COR-L47 (cell line): ENCODE results near the gene ANKRD12.
"Not testable (repeated sequence)": the region's sequence is repeated elsewhere in the genome, so short reads cannot be mapped to it uniquely, and the experiment has no call there.

ENCODE experiments used
- DNase-seq: peaks from one replicate; lab custom pipeline; 2025; lab: John Stamatoyannopoulos, UW

ANKRD12 gene

DNA sequence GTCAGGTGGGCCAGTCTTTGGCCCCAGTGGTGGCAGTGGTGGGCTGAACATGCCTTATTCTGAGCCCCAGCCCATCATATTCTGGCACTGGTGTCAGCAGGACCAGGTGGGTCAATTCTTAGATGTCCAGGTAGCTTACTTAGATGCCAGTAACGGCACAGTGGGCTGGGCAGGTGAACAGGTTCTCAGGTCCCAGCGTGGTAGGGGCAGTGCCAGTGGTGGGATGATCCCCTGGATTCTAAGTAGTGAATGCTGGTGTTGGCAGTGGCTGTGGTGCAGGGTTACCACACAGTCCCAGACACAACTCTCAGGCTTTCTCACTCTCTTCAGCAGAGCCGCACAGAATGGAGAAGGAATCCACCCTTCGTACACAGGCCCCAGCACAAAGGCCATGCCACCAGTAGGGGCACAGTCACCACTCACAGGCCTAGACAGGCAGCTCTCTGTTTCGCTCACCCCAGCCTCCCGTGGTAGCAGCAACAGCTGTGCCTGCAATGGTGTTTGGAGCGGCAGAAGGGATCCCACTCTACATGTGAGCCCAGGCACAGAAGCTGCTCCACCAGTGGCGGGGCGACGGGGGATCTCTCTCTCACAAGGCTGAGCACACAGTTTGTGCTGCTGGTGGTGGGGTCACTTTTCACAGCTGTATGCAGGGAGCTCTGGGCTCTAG, 97.3 kb downstream of the ANKRD12 start:
- no peak for DNase-seq

DNA sequence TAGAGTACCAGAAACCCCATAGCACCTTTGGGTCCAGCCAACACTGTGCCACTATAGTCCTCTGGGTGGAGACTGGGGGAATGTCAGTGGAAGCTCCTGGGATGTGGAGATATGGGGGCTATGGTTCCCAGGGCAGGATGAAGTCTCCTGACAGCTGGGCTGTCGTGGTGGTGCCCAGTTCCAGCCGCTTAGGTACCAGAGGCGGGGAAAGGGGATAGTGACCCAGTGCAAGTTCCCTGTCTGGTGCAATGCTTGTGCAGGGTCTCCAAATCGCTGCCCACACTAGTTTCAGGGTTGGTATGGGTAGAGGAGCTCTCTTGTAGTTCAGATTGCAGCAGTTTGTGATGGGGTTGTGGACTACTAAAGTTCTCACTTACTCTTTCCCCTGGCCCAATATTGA, 97.9 kb downstream of the ANKRD12 start:
- DNase-seq = no peak

DNA sequence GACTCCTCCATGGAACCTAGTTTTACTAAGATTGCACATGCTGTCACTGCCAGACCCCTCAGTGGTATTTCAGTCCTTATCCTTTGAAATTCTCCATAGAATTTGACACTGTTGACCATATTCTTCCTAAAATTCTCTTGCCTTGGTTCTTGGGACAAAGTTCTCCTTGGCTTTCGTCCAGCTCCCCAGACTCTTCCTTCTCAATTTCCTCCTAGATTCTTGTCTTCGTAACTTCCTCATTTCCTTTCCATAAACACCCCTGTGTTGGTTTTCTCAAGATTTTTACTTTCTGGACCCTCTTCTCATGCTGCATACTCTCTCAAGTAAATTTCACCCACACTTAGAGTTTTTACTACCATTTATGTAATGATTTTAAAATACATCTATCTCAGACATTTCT, 101.4 kb downstream of the ANKRD12 start:
- no peak for DNase-seq

DNA sequence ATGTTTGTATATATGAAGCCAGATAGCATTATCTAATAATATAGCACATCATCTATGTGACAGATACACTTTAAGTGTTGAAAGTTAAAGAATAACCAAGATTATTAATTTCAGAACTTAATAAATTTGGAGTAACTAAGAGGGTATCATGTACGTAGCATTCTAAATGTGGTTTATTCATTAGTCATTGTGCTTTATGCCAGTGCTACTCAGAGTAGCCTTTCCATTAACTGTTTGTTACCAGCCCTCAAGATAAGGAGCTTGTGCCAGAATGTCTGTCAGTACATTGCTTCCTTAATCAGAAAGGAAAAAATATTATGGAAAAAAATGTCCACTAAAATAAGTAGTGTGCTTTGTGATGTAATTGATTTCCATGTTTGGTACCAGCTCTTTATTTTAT, 103.1 kb downstream of the ANKRD12 start:
- DNase-seq = no peak

DNA sequence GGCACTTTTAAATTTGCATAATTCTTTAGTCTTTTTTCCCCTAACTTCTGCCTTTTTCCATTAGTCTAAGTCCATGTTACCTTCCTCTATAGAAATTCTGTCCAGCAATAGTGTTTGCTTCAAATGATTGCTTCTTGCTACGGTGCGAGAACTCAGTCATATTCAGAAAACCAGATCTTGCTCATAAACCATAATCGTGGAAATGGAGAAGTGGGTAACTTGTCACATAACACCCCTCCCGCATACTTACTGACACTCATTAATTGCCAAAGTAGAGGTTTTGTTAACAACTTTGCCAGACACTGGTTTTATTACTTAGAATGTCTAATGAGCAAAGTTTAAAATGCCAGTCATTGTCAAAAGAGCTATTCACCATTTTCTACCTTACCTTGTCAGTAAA, 103.7 kb downstream of the ANKRD12 start:
- no peak for DNase-seq

DNA sequence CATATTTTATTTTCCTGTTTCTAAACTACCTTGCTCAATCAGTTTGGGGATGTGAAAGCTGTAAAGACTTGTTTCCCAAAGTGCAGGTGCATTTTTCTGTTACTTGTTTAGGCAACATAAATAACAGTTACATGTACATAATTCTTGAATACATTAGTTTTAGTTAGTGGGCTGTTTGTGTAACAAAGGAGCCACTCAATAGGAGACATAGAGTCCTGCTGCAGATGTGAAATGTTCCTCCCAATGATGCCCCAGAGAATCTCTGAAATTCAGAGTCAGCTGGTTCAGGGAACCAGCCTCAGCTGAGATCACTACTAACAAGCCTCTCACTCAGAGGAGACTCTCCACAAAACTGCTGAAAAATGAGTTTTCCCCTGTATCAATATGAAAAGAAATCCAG, 106.4 kb downstream of the ANKRD12 start:
- no peak for DNase-seq

DNA sequence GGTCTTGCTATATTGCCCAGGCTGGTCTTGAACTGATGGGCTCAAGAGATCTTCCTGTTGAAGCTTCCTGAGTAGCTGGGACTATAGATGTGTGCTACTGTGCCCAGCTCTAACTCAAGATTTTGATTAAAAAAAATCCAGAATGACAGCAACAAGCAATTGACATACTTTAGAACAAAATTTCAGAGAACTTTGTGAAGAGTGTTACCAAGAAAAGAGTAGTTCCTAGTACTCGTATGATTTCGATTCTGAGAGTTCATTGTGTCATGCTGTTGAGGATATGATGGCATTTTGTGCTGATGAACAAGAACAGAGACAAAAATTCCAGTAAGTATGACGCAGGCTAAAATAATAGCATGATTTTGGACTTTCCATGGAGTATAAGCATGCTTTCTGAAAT, 107.8 kb downstream of the ANKRD12 start:
- no peak for DNase-seq

DNA sequence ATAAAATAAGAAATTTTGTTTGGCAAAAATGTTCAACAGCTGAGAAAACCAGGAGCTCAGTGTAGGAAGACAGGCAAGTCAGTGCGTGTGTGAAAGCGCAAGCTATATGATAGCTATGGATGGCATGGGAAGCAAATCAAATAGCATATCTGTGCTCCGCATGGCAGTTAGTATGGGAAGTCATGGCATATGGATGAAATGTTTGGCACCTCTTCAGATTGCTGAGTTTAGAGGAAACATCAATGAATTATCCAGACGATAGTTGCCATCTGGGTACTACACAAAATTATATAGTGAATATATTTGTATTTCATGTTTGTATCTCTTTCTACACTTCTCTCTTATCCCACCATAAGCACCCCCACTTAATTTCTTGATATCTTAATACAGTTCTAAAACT, 112.1 kb downstream of the ANKRD12 start:
- no peak for DNase-seq

DNA sequence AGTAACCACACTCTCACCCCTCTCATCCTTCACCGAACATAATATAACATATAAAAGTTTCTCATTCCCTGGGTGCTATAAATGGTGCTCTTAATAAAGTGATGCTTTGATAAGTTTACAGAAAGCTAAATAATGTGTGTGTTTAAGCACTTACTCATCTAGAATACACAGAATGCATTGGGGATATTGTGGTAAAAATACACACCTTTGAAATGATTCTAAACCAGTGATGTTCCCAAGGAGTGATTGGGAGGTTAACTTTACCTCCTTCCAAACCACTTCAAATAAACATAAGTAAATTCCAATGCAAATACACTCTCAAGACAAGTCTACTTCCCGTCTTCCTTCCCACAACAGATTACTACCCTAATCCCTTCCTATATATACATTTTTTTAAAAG, 112.7 kb downstream of the ANKRD12 start:
- no peak for DNase-seq

DNA sequence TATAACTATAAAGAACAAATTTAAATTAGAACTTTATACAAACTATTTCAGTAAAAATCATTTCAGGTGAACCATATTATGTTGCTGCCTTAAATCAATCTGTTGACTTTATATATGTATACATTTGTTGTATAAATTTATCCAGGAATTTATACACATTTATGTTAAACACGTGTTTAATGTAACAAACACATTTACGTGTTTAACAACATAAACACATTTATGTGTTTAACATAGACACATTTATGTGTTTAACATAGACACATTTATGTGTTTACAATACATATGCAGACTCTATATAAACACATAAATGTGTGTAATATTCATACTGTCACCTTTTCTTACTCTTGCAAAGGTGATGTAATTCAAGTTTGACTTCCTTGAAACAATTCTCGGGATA, 122.6 kb downstream of the ANKRD12 start:
- no peak for DNase-seq

DNA sequence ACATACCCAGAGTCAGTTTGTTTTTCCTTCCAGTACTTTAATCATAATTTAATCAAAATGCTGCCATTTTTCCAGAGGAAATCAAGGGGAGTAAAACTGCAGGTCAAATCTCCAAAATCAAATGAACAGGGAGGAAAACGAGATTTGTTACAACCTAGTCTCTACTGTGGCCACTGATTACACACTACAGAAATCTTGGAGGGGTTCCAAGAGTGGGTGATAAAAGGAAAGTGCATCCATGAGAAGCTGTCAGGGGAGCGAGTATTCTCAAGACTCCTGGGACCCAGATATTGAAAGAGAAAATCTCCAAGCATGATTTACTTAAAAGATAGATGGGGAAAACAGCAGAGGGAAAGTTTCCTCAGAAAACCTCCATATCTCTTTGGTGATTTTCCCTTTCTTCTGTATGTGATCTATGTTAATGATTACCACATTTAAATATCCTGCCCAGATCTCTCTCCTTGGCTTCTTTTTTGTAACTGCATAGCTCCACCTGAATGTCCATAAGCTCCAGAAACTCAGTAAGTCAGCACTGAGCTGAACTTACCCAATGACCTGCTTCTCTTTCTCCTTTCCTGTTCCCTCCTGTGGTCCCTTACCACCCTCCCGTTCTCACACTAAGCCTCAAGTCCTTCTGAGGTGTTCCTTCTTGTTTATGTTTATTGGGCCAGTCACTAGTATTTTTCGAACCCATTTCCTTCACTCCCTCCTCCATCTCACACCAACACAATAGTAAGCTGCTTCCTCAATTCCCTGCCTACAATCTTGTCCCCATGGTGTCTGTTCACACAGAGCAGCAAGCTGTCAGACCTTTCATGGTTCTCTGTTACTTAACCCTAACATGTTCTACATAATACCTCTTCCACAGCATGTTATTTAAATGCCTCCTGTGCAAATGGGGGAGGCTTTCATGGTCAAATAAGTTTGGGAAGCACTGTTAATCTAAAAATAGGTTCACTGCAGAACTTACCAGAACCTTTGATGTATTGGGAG, 124.1 kb downstream of the ANKRD12 start:
- peak; percentile 52 for DNase-seq

DNA sequence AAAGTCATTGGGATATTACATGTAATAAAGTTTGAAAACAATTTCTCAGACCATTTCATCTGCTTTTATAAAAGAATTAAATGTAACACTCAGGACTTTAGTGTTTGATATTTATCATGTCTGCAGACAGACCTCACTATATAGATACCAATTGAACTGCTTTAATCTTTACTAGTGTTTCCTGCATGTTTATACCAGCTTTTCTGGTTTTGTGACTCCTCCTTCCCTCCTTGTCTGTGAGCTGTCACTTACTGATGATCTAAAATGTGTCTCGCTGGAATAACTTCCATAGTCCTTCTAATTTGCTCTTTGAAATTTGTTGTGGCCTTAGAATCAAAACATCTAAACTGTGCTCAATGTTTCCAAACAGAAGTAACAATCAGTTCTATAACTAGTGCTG, 126.7 kb downstream of the ANKRD12 start:
- DNase-seq = no peak

DNA sequence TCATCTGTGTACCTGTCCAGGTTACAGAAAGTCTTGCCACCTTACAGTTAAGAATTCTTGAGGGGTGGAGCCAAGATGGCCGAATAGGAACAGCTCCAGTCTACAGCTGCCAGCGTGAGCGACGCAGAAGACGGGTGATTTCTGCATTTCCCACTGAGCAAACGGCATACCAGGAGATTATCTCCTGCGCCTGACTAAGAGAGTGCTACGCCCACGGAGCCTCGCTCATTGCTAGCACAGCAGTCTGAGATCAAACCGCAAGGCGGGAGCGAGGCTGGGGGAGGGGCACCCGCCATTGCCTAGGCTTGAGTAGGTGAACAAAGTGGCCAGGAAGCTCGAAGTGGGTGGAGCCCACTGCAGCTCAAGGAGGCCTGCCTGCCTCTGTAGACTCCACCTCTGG, 128.2 kb downstream of the ANKRD12 start:
- DNase-seq = not testable (repeated sequence)

DNA sequence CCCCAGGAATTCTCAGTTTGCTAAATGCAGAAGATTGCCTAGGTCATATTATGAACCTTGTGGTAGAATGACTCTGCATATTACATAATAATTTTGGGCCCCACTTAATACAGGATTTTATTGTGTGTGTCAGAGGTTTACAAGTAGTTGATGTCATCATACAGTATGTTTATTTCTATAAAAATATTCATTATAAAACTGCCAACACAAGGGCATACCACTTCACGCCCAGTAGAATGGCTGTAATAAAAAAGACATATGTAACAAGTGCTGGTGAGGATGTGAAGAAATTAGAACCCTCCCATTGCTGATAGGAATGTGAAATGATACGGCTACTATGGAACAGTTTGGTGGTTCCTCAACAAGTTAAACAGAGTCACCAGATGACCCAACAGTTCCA, 136.6 kb downstream of the ANKRD12 start:
- DNase-seq = no peak

DNA sequence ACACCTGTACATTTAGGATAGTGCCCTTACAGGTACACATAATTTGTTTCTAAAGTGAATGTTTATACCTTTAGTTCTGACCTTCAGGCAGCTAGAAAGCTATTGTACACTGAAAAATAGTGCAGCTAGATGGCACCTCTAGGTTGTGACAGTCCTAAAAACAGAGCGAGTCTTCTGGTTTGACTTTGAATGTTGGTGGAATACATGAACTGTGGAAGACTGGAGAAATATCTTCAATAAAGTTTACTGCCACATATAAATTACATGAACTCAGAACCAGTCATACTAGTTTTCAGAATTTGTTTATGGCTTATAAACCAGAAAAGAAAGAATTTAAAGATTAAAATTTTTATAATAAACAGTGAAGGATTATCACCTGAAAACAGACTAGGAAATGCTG, 139.3 kb downstream of the ANKRD12 start:
- DNase-seq = no peak

DNA sequence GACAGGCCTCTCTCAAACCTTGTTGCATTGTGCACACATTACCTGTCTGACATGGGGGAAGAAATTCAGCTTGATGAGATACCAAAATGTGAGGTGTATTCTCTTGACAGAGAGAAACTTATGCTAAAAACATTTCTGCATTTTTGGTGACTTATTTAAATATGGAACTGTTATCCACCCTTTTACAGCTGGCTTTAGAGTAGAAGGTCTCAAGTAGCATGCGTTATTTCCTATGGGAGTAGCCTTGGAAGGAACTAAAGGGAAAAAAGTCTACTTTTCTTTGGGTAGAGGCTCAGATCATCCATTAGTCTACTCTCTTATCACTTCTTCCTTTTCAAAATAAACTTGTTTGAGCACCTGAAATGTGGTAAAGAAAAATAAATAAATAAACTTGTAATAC, 141.4 kb downstream of the ANKRD12 start:
- no peak for DNase-seq

DNA sequence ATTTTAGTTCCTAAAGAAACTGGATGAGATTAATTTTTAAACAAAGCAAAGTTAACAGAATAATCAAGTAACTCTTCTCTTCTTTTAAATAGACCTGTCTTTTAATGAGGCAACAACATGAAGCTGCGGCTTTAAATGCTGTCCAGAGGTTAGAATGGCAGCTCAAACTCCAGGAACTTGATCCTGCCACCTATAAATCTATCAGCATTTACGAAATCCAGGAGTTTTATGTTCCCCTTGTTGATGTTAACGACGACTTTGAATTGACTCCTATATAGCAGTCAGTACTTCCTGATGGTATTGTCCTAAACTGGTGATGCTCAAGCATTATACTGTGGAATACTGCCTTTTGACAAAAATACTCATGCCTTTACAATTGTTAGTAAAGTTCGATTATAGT, 144.3 kb downstream of the ANKRD12 start:
- no peak for DNase-seq

DNA sequence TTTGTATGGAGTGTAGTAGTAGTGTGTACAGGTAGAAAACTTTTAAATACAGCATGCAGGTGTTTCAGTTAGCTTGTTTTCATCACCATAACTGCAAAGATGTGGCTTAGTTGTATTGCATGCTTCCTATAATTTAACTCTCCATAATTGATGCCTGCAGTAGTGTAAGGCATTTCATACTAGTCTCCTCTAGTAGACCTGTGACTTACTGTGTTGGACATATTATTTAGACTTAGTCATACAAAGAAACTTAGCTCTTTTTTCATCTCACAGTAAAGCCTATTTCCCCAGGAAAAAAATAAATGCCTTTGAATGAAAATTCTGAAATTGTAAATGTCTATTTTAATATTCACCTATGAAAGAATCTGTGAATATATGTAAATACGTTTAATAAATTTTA, 145.2 kb downstream of the ANKRD12 start:
- DNase-seq = no peak

DNA sequence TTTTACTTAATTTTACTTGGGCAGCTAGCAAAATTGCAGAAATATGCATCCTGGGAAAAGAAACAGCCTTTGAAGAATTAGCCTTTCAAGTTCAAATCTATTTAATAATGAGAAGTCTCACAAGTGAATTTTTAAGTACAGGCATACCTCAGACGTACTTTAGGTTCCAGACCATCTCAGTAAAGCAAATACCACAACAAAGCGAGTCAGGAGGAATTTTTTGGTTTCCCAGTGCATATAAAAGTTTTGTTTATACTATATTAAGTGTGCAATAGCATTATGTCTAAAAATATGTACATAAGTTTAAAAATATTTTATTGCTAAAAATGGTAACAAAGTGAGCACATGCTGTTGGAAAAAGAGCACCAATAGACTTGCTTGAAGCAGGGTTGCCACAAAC, 147.2 kb downstream of the ANKRD12 start:
- DNase-seq = no peak

DNA sequence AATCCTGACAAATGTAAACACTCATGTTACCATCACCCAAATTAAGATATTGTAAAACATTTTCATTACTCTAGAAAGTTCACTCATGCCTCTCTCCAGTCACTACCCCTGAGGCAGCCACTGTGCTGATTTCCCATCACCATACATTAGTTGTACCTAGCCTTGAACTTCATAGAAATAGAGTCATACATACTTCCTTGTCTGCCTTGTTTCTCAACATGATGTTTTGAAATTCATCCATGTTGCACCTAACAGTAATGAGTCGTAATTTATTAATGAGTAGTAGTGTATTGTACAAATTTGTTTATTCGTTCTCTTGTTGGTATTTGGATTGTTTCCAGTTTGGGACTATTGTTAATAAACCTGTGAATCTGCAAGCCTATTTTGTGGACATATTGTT, 149.0 kb downstream of the ANKRD12 start:
- no peak for DNase-seq

DNA sequence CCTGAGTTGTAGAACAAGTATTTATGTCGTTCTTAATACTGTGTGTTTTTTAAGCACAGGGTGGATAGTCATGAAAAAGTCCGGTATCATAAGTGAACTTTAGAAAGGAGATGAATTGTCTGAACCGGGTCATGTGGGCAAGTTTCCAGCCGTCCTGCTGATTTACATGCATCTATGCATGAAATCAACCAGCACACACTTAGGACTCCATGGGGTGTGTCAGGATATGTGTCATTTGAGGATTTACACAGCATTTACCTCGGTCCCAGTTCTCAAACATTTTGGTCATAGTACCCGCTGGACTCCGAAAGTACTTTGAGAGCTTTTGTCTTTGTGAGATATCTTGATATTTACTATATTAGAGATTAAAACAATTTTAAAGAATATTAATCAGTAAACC, 150.5 kb downstream of the ANKRD12 start:
- peak; percentile 4 for DNase-seq

DNA sequence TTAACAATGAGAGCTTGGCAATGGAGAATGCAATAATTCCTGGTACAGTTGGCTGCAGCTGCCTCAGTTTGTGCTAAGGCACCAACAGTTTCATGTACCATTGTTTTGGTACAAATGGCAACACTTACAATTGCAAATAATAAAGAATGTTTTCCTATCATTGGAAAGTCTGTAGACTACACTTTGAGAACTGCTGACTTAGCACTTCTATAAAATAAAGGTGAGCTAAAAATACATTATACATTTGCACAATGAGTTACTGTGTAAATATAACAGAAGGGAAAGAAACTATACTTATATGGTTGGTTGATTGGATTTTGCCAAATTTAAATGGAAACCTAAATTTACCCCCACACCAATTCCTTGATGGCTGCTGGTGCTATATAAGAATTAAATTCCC, 153.1 kb downstream of the ANKRD12 start:
- no peak for DNase-seq

DNA sequence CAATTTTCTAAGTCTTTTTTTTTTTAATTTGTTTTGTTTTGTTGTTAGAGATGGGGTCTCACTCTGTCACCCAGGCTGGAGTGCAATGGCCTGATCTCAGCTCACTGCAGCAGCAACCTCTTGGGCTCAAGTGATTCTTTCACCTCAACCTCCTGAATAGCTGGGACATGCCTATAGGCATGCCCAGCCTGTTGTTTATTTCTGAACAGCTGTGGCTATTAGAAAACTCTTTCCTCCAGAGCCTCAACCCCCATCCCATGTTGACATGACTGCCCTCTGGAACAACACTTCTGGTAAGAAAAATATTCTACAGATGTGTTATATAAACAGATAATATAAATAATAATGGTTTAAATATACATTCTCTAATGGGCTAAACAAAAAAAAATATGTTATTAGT, 153.6 kb downstream of the ANKRD12 start:
- no peak for DNase-seq

DNA sequence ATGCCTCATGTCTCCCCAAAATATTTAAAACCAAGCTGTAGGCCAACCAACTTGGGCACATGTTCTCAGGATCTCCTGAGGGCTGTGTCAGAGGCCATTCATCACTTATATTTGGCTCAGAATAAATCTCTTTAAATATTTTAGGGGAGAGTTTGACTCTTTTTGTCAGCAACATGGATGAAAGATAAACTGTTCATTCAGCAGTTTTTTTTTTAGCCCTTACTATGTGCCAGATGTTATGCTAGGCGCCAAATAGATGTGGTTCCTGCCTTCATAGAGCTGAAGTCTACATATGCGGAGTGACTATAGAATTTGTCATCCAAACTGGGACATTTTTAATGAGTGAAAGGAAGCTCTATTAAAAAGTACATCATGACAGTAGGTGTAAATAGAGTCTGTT, 155.5 kb downstream of the ANKRD12 start:
- no peak for DNase-seq
